ENCODE measurements around the gene ESF1.

- TF ChIP-seq POLR2A (IDR thresholded peaks at IDR 0.05) (no peak), POLR2AphosphoS5 (IDR thresholded peaks at IDR 0.05) (no peak), CTCF (IDR thresholded peaks at IDR 0.05) (no peak)
These were observed 14.6 kb downstream of the ESF1 start for GRCh38 chr20:13770141-13770540.

Measured in upper lobe of left lung (tissue), 4 donors.